Testis (tissue), 3 donors: ENCODE data around the gene TBC1D22A. TPM values are rescaled to one million over a fixed set of nuclear protein-coding genes. Genes with fewer than 3 reads are reported as not detected.

Experiments used
- DNase-seq: peaks from one replicate; pipeline ENCODE4 v3.0.0-alpha.2; 2019
- H3K27ac ChIP-seq, 2 donors: fragments of 200-600 bp; sonication (generic); one replicate each; pipeline ENCODE4 v1.5.1; 2019
- H3K27me3 ChIP-seq: fragments of 200-600 bp; sonication (generic); one replicate; pipeline ENCODE4 v1.5.1; 2019
- H3K36me3 ChIP-seq: fragments of 200-600 bp; sonication (generic); one replicate; pipeline ENCODE4 v1.5.1; 2017; ENCODE audit warnings: low read depth; ENCODE audit errors: missing control alignments
- H3K4me1 ChIP-seq: fragments of 200-600 bp; sonication (generic); one replicate; pipeline ENCODE4 v1.5.1; 2019
- H3K4me3 ChIP-seq, 2 donors: fragments of 200-600 bp; sonication (generic); one replicate each; pipeline ENCODE4 v1.5.1; 2017 to 2019
- H3K9me3 ChIP-seq: fragments of 200-600 bp; sonication (generic); one replicate; pipeline ENCODE4 v1.5.1; 2017
- CTCF ChIP-seq, 3 experiments: fragments of 450-650 bp in 2 of 3; fragments of 200-600 bp in 1 of 3; sonication (generic) in 1 of 3; IDR thresholded peaks; one replicate each; pipeline ENCODE4 v1.5.1; 2016 to 2019; ENCODE audit warnings: antibody characterized with exemption in 3 of 3, mild to moderate bottlenecking in 2 of 3, moderate library complexity in 1 of 3
- POLR2A ChIP-seq: fragments of 450-650 bp; IDR thresholded peaks from one replicate; pipeline ENCODE4 v1.6.1; 2017; ENCODE audit warnings: antibody characterized with exemption, mild to moderate bottlenecking, moderate library complexity
- WGBS, 2 donors: methylation state at CpG; one replicate each; pipeline ENCODE4 v1.1.5; 2018; 5-methylcytosine and 5-hydroxymethylcytosine counted together
- intact Hi-C: fragments of 100-400 bp; cut with DNase I; formaldehyde crosslinking; loops from one replicate; pipeline ENCODE4 v1.15.1; 2023; ENCODE audit warnings: low total_unique reads
- polyA plus RNA-seq: library from polyadenylated mRNA; stranded (reverse); fragments of 350-450 nt; fragmentation: Illumina TruSeq; extraction: RNeasy Lipid Tissue Mini Kit (QIAGEN cat#74804); gene quantifications from one replicate; pipeline ENCODE4 v1.2.3, GENCODE V29; 2014; ENCODE audit warnings: low read depth, low replicate concordance; ENCODE audit not compliant: insufficient read depth
- total RNA-seq, 2 donors: library from RNA; depleted of rRNA; stranded (reverse); fragments of >200 nt; gene quantifications; one replicate each; pipeline ENCODE4 v1.2.3, GENCODE V29; 2016

TBC1D22A gene
- total and polyA plus RNA-seq, 3 donors from 2014 or later = 16.6 to 32.8 (median 28.5) TPM

DNA sequence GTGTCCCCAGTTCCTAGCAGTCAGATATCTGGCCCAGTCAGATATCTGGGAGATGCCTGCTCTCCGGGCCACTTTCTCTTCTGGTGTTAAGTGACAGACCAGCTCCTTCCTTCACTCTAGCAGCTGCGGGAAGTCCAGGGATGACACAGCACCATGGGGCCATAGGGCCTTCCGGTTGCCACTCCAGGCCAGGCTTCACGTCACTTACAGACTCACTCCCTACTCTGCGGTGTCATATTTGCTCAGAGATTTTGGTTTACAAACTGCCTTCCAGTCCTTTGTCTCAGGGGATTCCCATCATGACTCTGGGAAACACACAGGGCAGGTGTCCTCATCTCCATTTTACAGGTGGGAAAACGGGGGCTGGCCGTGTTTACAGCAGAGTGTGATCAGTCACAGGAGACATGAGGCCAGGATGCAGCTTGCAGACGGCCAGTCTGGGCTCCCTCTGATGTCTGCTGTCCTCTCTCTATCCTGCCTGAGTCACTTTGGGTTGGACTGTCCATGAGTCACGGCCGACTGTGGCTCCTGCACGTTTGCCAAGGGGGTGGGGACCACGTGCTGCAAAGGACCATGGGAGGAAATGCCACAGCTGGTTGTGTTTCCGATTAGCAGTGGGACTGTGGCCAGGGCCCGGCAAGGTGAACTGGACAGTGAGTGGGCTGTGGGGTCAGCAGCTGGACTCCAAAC, 8.2 kb upstream of the TBC1D22A start:
- TF ChIP-seq POLR2A = no peak
- TF ChIP-seq CTCF (IDR thresholded peaks at IDR 0.05) = no peak
- Histone ChIP-seq H3K36me3 (no peaks in the 10 kb centered on the region), H3K27me3 (no peaks in the 10 kb centered on the region), H3K4me1 (peaks cover 3% of the 10 kb centered on the region), H3K4me3 (no peak overlapping the region), H3K9me3 (no peaks in the 10 kb centered on the region), H3K27ac (peak overlapping the region in 1 of 2 donors; percentile 47)
- peak; percentile 52 for DNase-seq
- intact Hi-C loops = no loop called here
- whole genome bisulfite sequencing, 2 donors = 53 to 56% methylated on average over 13 to 14 of the region's 14 CpGs

DNA sequence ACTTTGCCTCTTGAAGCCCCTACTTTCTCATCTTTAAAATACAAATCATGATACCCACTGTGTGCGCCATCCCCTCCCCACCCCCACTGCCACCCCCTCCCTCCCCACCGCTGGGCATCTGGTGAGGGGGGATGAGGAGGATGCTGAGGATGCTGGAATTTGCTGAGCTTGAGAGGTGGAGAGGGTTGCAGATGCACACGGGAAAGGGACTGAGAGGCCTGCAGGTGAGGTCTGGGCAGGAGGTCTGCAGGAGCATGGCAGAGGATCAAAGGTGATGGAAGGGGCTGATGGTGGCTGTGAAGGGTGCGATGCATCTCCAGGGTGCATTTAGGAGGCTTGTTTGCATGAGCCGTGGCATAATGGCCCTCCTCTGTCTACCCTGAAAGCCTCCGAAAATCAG, 7.6 kb upstream of the TBC1D22A start:
- WGBS, 2 donors = 73 to 84% methylated on average over 6 of the region's 6 CpGs
- Histone ChIP-seq H3K27me3 (no peaks in the 10 kb centered on the region), H3K4me1 (peaks cover 3% of the 10 kb centered on the region), H3K27ac (no peak overlapping the region), H3K36me3 (no peaks in the 10 kb centered on the region), H3K4me3 (no peak overlapping the region), H3K9me3 (no peaks in the 10 kb centered on the region)
- no peak for TF ChIP-seq CTCF (IDR thresholded peaks at IDR 0.05)
- TF ChIP-seq POLR2A = no peak
- intact Hi-C loops = no loop called here
- DNase-seq = no peak

- H3K27me3 ChIP-seq = no peaks in the 10 kb centered on the region
- intact Hi-C loops = no loop called here
- no peaks in the 10 kb centered on the region for H3K36me3 ChIP-seq
- no peak for DNase-seq
- no peak overlapping the region for H3K4me3 ChIP-seq
- H3K4me1 ChIP-seq = peaks cover 3% of the 10 kb centered on the region
- 94 to 98% methylated on average over 2 of the region's 2 CpGs for WGBS, 2 donors
- H3K27ac ChIP-seq = no peak overlapping the region
- TF ChIP-seq POLR2A = no peak
- no peak for TF ChIP-seq CTCF (IDR thresholded peaks at IDR 0.05)
- no peaks in the 10 kb centered on the region for H3K9me3 ChIP-seq
These were observed 6.9 kb upstream of the TBC1D22A start for GRCh38 chr22:46755525-46755924.

- no peak for TF ChIP-seq POLR2A
- no peak for TF ChIP-seq CTCF (IDR thresholded peaks at IDR 0.05)
- Histone ChIP-seq H3K27ac (no peak overlapping the region), H3K27me3 (no peaks in the 10 kb centered on the region), H3K4me3 (no peak overlapping the region), H3K36me3 (no peaks in the 10 kb centered on the region), H3K9me3 (no peaks in the 10 kb centered on the region), H3K4me1 (peaks cover 3% of the 10 kb centered on the region)
- no peak for DNase-seq
- WGBS, 2 donors = 100% methylated on average over 1 of the region's 1 CpG
- intact Hi-C loops = no loop called here
These were observed 6.4 kb upstream of the TBC1D22A start for GRCh38 chr22:46756097-46756496.

DNA sequence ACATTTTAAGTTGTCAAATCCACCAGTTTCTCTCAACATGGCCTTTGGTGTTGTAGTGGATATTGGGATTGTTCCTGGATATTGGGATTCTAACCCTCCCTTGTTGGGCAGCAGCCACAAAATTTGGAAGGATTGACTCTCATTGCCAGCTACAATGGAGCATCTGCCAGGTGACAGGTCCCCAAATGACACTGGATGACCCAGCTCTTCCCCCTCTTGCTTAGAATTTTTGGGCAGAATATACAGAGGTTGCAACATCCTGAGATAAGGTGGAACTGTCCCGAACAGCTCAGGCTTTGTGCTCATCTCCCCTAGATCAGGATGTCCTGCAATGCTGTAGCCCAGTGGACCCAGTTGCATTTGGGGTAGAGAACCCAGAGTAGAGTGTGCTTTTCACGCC, 5.3 kb upstream of the TBC1D22A start:
- no peaks in the 10 kb centered on the region for H3K27me3 ChIP-seq
- no peak overlapping the region for H3K4me3 ChIP-seq
- WGBS, 2 donors = 92 to 100% methylated on average over 2 of the region's 2 CpGs
- TF ChIP-seq POLR2A (no peak), CTCF (IDR thresholded peaks at IDR 0.05) (no peak)
- no peak overlapping the region for H3K27ac ChIP-seq
- H3K9me3 ChIP-seq = no peaks in the 10 kb centered on the region
- no peaks in the 10 kb centered on the region for H3K36me3 ChIP-seq
- H3K4me1 ChIP-seq = peaks cover 8% of the 10 kb centered on the region
- DNase-seq = no peak
- intact Hi-C loops = no loop called here
